NOMO-1 (cell line): Measurements from ENCODE around the gene EPHA3.

Source experiments
- DNase-seq, 2 experiments: peaks; one replicate each; lab custom pipeline; 2025; ENCODE audit not compliant: unreplicated experiment in 2 of 2; lab: John Stamatoyannopoulos, UW

Gene EPHA3

DNA sequence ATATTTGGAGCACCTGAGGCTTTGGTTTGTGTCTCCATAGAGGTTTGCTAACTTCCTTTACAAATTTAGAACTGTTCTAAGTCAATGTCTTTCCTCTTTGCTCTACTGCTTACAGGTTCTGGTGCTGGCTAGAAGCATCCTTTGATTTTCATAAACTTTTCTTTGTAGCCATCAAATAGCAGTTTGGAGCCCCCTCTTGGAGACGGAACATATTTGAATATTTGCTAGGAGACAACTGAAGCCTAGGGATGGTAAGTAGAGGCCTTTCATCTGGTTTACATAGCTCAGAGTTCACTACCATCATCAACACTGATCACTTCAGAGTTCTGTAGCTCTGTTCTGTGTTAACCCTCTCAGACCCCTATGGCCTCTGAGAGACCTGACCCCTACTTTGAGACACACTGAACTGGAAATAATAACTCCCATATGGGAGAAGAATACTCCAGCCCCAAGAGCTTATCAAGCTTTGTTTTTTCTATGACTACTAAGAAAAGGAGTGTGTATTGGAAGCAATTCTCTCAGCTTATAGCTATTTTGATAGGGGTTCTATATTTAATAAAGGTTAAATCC lies 420.4 kb downstream of the EPHA3 start:
- no peak for DNase-seq
